Measurements from ENCODE around the gene IGSF10. TPM values are rescaled to one million over a fixed set of nuclear protein-coding genes. Genes with fewer than 3 reads are reported as not detected.

The IGSF10 gene
- total RNA-seq, 3 donors from 2014 or later: 7.9 to 15.5 (median 14.4) TPM

- intact Hi-C loops (cut with DNase I; ENCODE audit: low total_unique reads): no loop called here
- Histone ChIP-seq H3K4me3 (no peak overlapping the region), H3K9me3 (peaks cover 5 to 9% of the 10 kb centered on the region in 2 donors), H3K36me3 (no peaks in the 10 kb centered on the region), H3K4me1 (no peaks in the 10 kb centered on the region), H3K27ac (no peak overlapping the region), H3K27me3 (no peaks in the 10 kb centered on the region)
- no peak for DNase-seq (ENCODE audit: low spot score in 2 of 2)
- TF ChIP-seq, protein P1, sequence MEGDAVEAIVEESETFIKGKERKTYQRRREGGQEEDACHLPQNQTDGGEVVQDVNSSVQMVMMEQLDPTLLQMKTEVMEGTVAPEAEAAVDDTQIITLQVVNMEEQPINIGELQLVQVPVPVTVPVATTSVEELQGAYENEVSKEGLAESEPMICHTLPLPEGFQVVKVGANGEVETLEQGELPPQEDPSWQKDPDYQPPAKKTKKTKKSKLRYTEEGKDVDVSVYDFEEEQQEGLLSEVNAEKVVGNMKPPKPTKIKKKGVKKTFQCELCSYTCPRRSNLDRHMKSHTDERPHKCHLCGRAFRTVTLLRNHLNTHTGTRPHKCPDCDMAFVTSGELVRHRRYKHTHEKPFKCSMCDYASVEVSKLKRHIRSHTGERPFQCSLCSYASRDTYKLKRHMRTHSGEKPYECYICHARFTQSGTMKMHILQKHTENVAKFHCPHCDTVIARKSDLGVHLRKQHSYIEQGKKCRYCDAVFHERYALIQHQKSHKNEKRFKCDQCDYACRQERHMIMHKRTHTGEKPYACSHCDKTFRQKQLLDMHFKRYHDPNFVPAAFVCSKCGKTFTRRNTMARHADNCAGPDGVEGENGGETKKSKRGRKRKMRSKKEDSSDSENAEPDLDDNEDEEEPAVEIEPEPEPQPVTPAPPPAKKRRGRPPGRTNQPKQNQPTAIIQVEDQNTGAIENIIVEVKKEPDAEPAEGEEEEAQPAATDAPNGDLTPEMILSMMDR (IDR thresholded peaks at IDR 0.05): no peak
- TF ChIP-seq POLR2AphosphoS5 (IDR thresholded peaks at IDR 0.05): no peak
- no peak for TF ChIP-seq POLR2A (IDR thresholded peaks at IDR 0.05)
Measured at GRCh38 chr3:151480492-151480891, 19.6 kb upstream of the IGSF10 start.

DNA sequence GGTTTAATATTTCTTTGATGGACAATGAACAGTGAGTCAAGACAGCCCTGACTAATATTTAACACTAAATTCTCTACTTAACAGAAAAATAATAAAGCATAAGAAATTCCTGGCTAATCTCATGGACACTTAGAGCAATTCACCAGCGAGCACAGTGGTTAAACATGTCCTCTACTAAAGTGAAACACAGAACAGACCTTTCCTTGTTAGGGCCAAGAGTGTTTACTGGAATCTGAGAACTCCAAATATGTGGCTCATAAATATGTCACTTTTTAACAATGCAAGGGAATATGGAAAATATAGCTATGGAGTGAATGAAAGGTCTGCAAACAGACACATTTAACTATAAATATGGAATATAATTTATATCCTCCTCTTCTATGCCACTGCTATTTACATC lies 18.6 kb upstream of the IGSF10 start:
- peaks cover 5 to 9% of the 10 kb centered on the region in 2 donors for H3K9me3 ChIP-seq
- no peaks in the 10 kb centered on the region for H3K36me3 ChIP-seq
- no peak for DNase-seq (ENCODE audit: low spot score in 2 of 2)
- H3K27ac ChIP-seq: no peak overlapping the region
- TF ChIP-seq POLR2A (IDR thresholded peaks at IDR 0.05) (no peak), POLR2AphosphoS5 (IDR thresholded peaks at IDR 0.05) (no peak)
- TF ChIP-seq, protein P1 (IDR thresholded peaks at IDR 0.05): no peak
- H3K27me3 ChIP-seq: no peaks in the 10 kb centered on the region
- no peaks in the 10 kb centered on the region for H3K4me1 ChIP-seq
- no peak overlapping the region for H3K4me3 ChIP-seq
- intact Hi-C loops (cut with DNase I; ENCODE audit: low total_unique reads): no loop called here

DNA sequence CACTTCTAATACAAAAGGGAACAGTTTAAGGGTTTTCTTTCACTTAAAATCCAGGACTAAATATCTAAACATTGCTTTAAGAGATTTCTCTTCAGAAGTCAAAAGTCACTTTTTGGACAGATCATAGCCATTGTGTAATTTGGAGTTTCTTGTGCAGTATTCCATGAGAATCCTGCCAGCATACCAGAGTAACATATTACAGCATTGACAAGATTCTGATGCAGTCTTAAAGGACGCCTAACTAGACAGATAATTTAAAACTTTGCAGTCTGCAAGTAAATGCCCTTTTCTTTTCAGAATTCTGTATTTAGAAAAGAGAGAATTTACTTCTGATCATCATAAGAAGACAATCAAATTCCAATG lies 17.5 kb upstream of the IGSF10 start:
- Histone ChIP-seq H3K27me3 (no peaks in the 10 kb centered on the region), H3K27ac (no peak overlapping the region), H3K36me3 (no peaks in the 10 kb centered on the region), H3K9me3 (peaks cover 0 to 9% of the 10 kb centered on the region in 2 donors), H3K4me3 (no peak overlapping the region), H3K4me1 (no peaks in the 10 kb centered on the region)
- no peak for DNase-seq (ENCODE audit: low spot score in 2 of 2)
- intact Hi-C loops (cut with DNase I; ENCODE audit: low total_unique reads): no loop called here
- TF ChIP-seq POLR2AphosphoS5 (IDR thresholded peaks at IDR 0.05) (no peak), POLR2A (IDR thresholded peaks at IDR 0.05) (no peak)
- TF ChIP-seq, protein P1 (IDR thresholded peaks at IDR 0.05): no peak

GRCh38 chr3:151477591-151478334 lies 16.9 kb upstream of the IGSF10 start:
- no peak for DNase-seq (ENCODE audit: low spot score in 2 of 2)
- Histone ChIP-seq H3K9me3 (peaks cover 0 to 8% of the 10 kb centered on the region in 2 donors), H3K4me3 (no peak overlapping the region), H3K36me3 (no peaks in the 10 kb centered on the region), H3K27ac (no peak overlapping the region), H3K4me1 (no peaks in the 10 kb centered on the region), H3K27me3 (no peaks in the 10 kb centered on the region)
- TF ChIP-seq, protein P1 (IDR thresholded peaks at IDR 0.05): no peak
- TF ChIP-seq POLR2AphosphoS5 (IDR thresholded peaks at IDR 0.05) (no peak), POLR2A (IDR thresholded peaks at IDR 0.05) (no peak)
- intact Hi-C loops (cut with DNase I; ENCODE audit: low total_unique reads): no loop called here

DNA sequence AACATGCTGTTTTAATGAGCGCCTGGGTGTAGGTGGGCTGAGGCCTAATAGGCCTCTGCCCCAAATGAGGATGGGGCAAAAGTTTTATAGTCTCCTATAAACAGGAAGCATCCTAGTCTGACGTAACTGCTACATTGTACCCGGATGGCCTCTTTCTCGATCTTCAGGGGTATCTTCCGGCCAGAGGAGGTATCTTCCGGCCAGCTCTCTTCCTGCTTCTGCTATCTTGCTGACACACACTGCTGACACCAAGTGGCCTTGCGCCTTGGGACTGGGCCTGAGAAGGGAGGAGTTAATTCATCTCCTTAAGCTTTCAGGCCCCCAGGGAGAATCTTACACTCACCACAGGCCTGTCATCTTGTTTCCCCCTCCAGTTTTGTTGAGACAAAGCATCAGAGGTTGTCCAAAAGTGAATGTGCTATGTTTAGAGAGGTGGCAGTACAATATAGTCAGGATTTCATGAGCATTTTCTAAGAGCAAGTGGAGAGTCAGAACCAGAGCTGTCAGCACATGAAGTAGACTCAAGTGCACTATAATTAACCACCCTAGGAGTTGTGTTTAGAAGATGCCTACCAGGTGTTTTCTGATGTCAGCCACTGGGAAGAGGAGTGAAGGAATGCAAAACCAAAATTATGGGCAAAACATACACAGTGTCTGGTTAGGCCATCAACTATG lies 15.6 kb upstream of the IGSF10 start:
- intact Hi-C loops (cut with DNase I; ENCODE audit: low total_unique reads): no loop called here
- TF ChIP-seq POLR2A (IDR thresholded peaks at IDR 0.05): no peak
- TF ChIP-seq, protein P1 (IDR thresholded peaks at IDR 0.05): no peak
- Histone ChIP-seq H3K4me1 (no peaks in the 10 kb centered on the region), H3K27me3 (no peaks in the 10 kb centered on the region), H3K4me3 (no peak overlapping the region), H3K36me3 (no peaks in the 10 kb centered on the region), H3K9me3 (no peaks in the 10 kb centered on the region), H3K27ac (no peak overlapping the region)
- DNase-seq (ENCODE audit: low spot score in 2 of 2): no peak
